Activated T-helper 9 cell treated with anti-CD3 and anti-CD28 coated beads, Interleukin-2, amount 50 U/mL, for 16 hours (primary cell): ENCODE results near the gene SALL3.

Experiments used
- DNase-seq: peaks from one replicate; pipeline ENCODE4 v3.0.0-alpha.2; 2020; ENCODE audit warnings: low read depth

SALL3 gene

GRCh38 chr18:78980777-78981380, 1.3 kb downstream of the SALL3 start:
- no peak for DNase-seq

GRCh38 chr18:78981394-78981831, 1.8 kb downstream of the SALL3 start:
- no peak for DNase-seq

- no peak for DNase-seq
Observed at GRCh38 chr18:78981989-78982620, 2.5 kb downstream of the SALL3 start.

GRCh38 chr18:78983512-78983911, 3.9 kb downstream of the SALL3 start:
- no peak for DNase-seq

- DNase-seq = no peak
Observed at GRCh38 chr18:78984941-78985784, 5.5 kb downstream of the SALL3 start.

- DNase-seq = no peak
Observed at GRCh38 chr18:78986018-78986481, 6.4 kb downstream of the SALL3 start.

- DNase-seq = no peak
Observed at GRCh38 chr18:78991446-78991845, 11.8 kb downstream of the SALL3 start.

GRCh38 chr18:78992041-78993011, 12.7 kb downstream of the SALL3 start:
- DNase-seq = no peak

GRCh38 chr18:78993014-78993926, 13.7 kb downstream of the SALL3 start:
- no peak for DNase-seq

- no peak for DNase-seq
Observed at GRCh38 chr18:78994000-78994399, 14.4 kb downstream of the SALL3 start.

GRCh38 chr18:78994531-78994930, 14.9 kb downstream of the SALL3 start:
- DNase-seq = no peak

GRCh38 chr18:78994977-78995582, 15.5 kb downstream of the SALL3 start:
- DNase-seq = no peak

GRCh38 chr18:78995740-78996395, 16.2 kb downstream of the SALL3 start:
- no peak for DNase-seq

GRCh38 chr18:78996741-78997490, 17.3 kb downstream of the SALL3 start:
- no peak for DNase-seq

GRCh38 chr18:78998371-78999071, 18.9 kb downstream of the SALL3 start:
- no peak for DNase-seq

GRCh38 chr18:78999939-79000338, 20.3 kb downstream of the SALL3 start:
- DNase-seq = no peak

GRCh38 chr18:79000997-79001396, 21.4 kb downstream of the SALL3 start:
- DNase-seq = no peak

- DNase-seq = no peak
Observed at GRCh38 chr18:79005653-79006052, 26.0 kb downstream of the SALL3 start.
